Neural cell (in vitro differentiated cells): Measurements from ENCODE around the gene NASP. TPM values are rescaled to one million over a fixed set of nuclear protein-coding genes. Genes with fewer than 3 reads are reported as not detected.

Experiments
- H2AFZ ChIP-seq: fragments of 200-600, 300-800 bp; sonication (generic), shearing (Covaris generic); 2 replicates; pipeline ENCODE4 v1.6.0; 2014; ENCODE audit warnings: low read depth, mild to moderate bottlenecking, antibody characterized with exemption, low read length, moderate library complexity
- H3F3A ChIP-seq: fragments of 200-600 bp; shearing (Covaris generic); 2 replicates; pipeline ENCODE4 v1.6.1; 2016; ENCODE audit warnings: mild to moderate bottlenecking, moderate library complexity, mixed read lengths, antibody characterized with exemption, low read length; ENCODE audit not compliant: insufficient read depth, poor library complexity, severe bottlenecking
- H3K27ac ChIP-seq: fragments of 200-600, 300-800 bp; sonication (generic), shearing (Covaris generic); 2 replicates; pipeline ENCODE4 v1.5.1; 2014; ENCODE audit warnings: mild to moderate bottlenecking, low read length, moderate library complexity
- H3K27me3 ChIP-seq: fragments of 300-800, 200-600 bp; sonication (generic), shearing (Covaris generic); 2 replicates; pipeline ENCODE4 v1.6.0; 2014; ENCODE audit warnings: mild to moderate bottlenecking, low read depth, low read length, moderate library complexity; ENCODE audit not compliant: insufficient read depth
- H3K36me3 ChIP-seq: fragments of 300-800, 200-600 bp; sonication (generic), shearing (Covaris generic); 2 replicates; pipeline ENCODE4 v1.5.1; 2014; ENCODE audit warnings: mild to moderate bottlenecking, antibody characterized with exemption, low read length, moderate library complexity; ENCODE audit not compliant: insufficient read depth
- H3K4me2 ChIP-seq: fragments of 300-800, 200-600 bp; sonication (generic), shearing (Covaris generic); 2 replicates; pipeline ENCODE4 v1.6.0; 2014; ENCODE audit warnings: mild to moderate bottlenecking, low read length
- H3K4me3 ChIP-seq: fragments of 300-800, 200-600 bp; sonication (generic), shearing (Covaris generic); 2 replicates; pipeline ENCODE4 v1.5.1; 2014; ENCODE audit warnings: mild to moderate bottlenecking, low read length, moderate library complexity
- H3K79me2 ChIP-seq: fragments of 200-600 bp; shearing (Covaris generic); replicated peaks from 2 replicates; pipeline ENCODE4 v1.6.0; 2014; ENCODE audit warnings: mild to moderate bottlenecking, low read length, moderate library complexity; ENCODE audit not compliant: insufficient read depth
- H3K9ac ChIP-seq: fragments of 300-800, 200-600 bp; sonication (generic), shearing (Covaris generic); 2 replicates; pipeline ENCODE4 v1.6.1; 2016; ENCODE audit warnings: mild to moderate bottlenecking, low read length, mixed read lengths
- H3K9me2 ChIP-seq: fragments of 200-600 bp; shearing (Covaris generic); 2 replicates; pipeline ENCODE4 v1.6.1; 2016; ENCODE audit warnings: mild to moderate bottlenecking, low read length, mixed read lengths; ENCODE audit not compliant: insufficient read depth
- H3K9me3 ChIP-seq: fragments of 200-600, 300-800 bp; sonication (generic), shearing (Covaris generic); 2 replicates; pipeline ENCODE4 v1.6.1; 2016; ENCODE audit warnings: mild to moderate bottlenecking, mixed run types, low read length, moderate library complexity, mixed read lengths
- H4K20me1 ChIP-seq: fragments of 200-600 bp; shearing (Covaris generic); 2 replicates; pipeline ENCODE4 v1.6.1; 2016; ENCODE audit warnings: mild to moderate bottlenecking, mixed run types; ENCODE audit not compliant: insufficient read depth
- CTCF ChIP-seq: fragments of 450-650 bp; IDR thresholded peaks from 2 replicates; pipeline ENCODE4 v1.5.1; 2014; ENCODE audit warnings: antibody characterized with exemption, mild to moderate bottlenecking, moderate library complexity; ENCODE audit not compliant: poor library complexity, severe bottlenecking
- EP300 ChIP-seq: fragments of 450-650 bp; conservative IDR thresholded peaks from 2 replicates; pipeline ENCODE4 v1.6.1; 2014; ENCODE audit warnings: antibody characterized with exemption, mild to moderate bottlenecking, moderate library complexity; ENCODE audit not compliant: poor library complexity, severe bottlenecking
- EZH2 ChIP-seq: fragments of 200-600, 300-800 bp; shearing (Covaris generic), sonication (generic); IDR thresholded peaks from 2 replicates; pipeline ENCODE4 v1.6.1; 2014; ENCODE audit warnings: antibody characterized with exemption, low read length, borderline replicate concordance, mild to moderate bottlenecking; ENCODE audit not compliant: insufficient read depth, poor library complexity, severe bottlenecking
- MXI1 ChIP-seq: fragments of 450-650 bp; conservative IDR thresholded peaks from 2 replicates; pipeline ENCODE4 v1.6.1; 2014; ENCODE audit warnings: antibody characterized with exemption, mild to moderate bottlenecking; ENCODE audit not compliant: poor library complexity, severe bottlenecking
- POLR2AphosphoS5 ChIP-seq: IDR thresholded peaks from 2 replicates; pipeline ENCODE4 v1.6.1; 2012
- RAD21 ChIP-seq: fragments of 450-650 bp; conservative IDR thresholded peaks from 2 replicates; pipeline ENCODE4 v1.6.1; 2014; ENCODE audit warnings: antibody characterized with exemption, mild to moderate bottlenecking, moderate library complexity
- REST ChIP-seq: IDR thresholded peaks from 2 replicates; pipeline ENCODE4 v1.6.1; 2012; ENCODE audit warnings: borderline replicate concordance
- SMC3 ChIP-seq: fragments of 450-650 bp; conservative IDR thresholded peaks from 2 replicates; pipeline ENCODE4 v1.6.1; 2014; ENCODE audit warnings: antibody characterized with exemption, mild to moderate bottlenecking, moderate library complexity; ENCODE audit not compliant: poor library complexity
- TAF1 ChIP-seq: IDR thresholded peaks from 2 replicates; pipeline ENCODE4 v1.6.1; 2012; ENCODE audit warnings: low read depth
- polyA plus RNA-seq: library from polyadenylated mRNA; depleted of rRNA; stranded (reverse); fragments of >200 nt; gene quantifications from 2 replicates; pipeline ENCODE4 v1.2.3, GENCODE V29; 2014

NASP gene
- polyA plus RNA-seq, 1 donor from 2014 or later: 177 TPM

GRCh38 chr1:45535988-45536766 lies 47.7 kb upstream of the NASP start:
- no peak overlapping the region for H2AFZ ChIP-seq
- no peak overlapping the region for H3K4me3 ChIP-seq
- TF ChIP-seq CTCF (no peak), MXI1 (no peak), TAF1 (no peak), REST (no peak), EP300 (no peak), SMC3 (no peak), RAD21 (no peak), EZH2 (no peak), POLR2AphosphoS5 (no peak)
- H3F3A ChIP-seq: no peaks in the 10 kb centered on the region
- no peaks in the 10 kb centered on the region for H3K27me3 ChIP-seq
- no peaks in the 10 kb centered on the region for H3K9me2 ChIP-seq
- no peaks in the 10 kb centered on the region for H4K20me1 ChIP-seq
- no peaks in the 10 kb centered on the region for H3K9me3 ChIP-seq
- H3K9ac ChIP-seq: no peak overlapping the region
- H3K79me2 ChIP-seq: no peaks in the 10 kb centered on the region
- H3K4me2 ChIP-seq: no peak overlapping the region
- no peak overlapping the region for H3K27ac ChIP-seq
- no peaks in the 10 kb centered on the region for H3K36me3 ChIP-seq

- Histone ChIP-seq H3K27ac (no peak overlapping the region), H3K4me3 (no peak overlapping the region), H3F3A (no peaks in the 10 kb centered on the region), H2AFZ (no peak overlapping the region), H4K20me1 (no peaks in the 10 kb centered on the region), H3K36me3 (no peaks in the 10 kb centered on the region), H3K27me3 (no peaks in the 10 kb centered on the region), H3K9me3 (no peaks in the 10 kb centered on the region), H3K9me2 (no peaks in the 10 kb centered on the region), H3K79me2 (no peaks in the 10 kb centered on the region), H3K4me2 (no peak overlapping the region), H3K9ac (no peak overlapping the region)
- no peak for TF ChIP-seq EP300
- no peak for TF ChIP-seq CTCF
- TF ChIP-seq RAD21: no peak
- TF ChIP-seq REST: no peak
- no peak for TF ChIP-seq MXI1
- TF ChIP-seq POLR2AphosphoS5: no peak
- TF ChIP-seq TAF1: no peak
- no peak for TF ChIP-seq SMC3
- TF ChIP-seq EZH2: no peak
Measured at GRCh38 chr1:45536886-45537285, 47.0 kb upstream of the NASP start.
